Testis (tissue), 3 donors: ENCODE measurements around the gene BBC3. TPM values are rescaled to one million over a fixed set of nuclear protein-coding genes. Genes with fewer than 3 reads are reported as not detected.

Experiments used
- DNase-seq: peaks from one replicate; pipeline ENCODE4 v3.0.0-alpha.2; 2019
- H3K27ac ChIP-seq, 2 donors: fragments of 200-600 bp; sonication (generic); one replicate each; pipeline ENCODE4 v1.5.1; 2019
- H3K27me3 ChIP-seq: fragments of 200-600 bp; sonication (generic); one replicate; pipeline ENCODE4 v1.5.1; 2019
- H3K36me3 ChIP-seq: fragments of 200-600 bp; sonication (generic); one replicate; pipeline ENCODE4 v1.5.1; 2017; ENCODE audit warnings: low read depth; ENCODE audit errors: missing control alignments
- H3K4me1 ChIP-seq: fragments of 200-600 bp; sonication (generic); one replicate; pipeline ENCODE4 v1.5.1; 2019
- H3K4me3 ChIP-seq, 2 donors: fragments of 200-600 bp; sonication (generic); one replicate each; pipeline ENCODE4 v1.5.1; 2017 to 2019
- H3K9me3 ChIP-seq: fragments of 200-600 bp; sonication (generic); one replicate; pipeline ENCODE4 v1.5.1; 2017
- CTCF ChIP-seq, 3 experiments: fragments of 450-650 bp in 2 of 3; fragments of 200-600 bp in 1 of 3; sonication (generic) in 1 of 3; IDR thresholded peaks; one replicate each; pipeline ENCODE4 v1.5.1; 2016 to 2019; ENCODE audit warnings: antibody characterized with exemption in 3 of 3, mild to moderate bottlenecking in 2 of 3, moderate library complexity in 1 of 3
- POLR2A ChIP-seq: fragments of 450-650 bp; IDR thresholded peaks from one replicate; pipeline ENCODE4 v1.6.1; 2017; ENCODE audit warnings: antibody characterized with exemption, mild to moderate bottlenecking, moderate library complexity
- WGBS, 2 donors: methylation state at CpG; one replicate each; pipeline ENCODE4 v1.1.5; 2018; 5-methylcytosine and 5-hydroxymethylcytosine counted together
- intact Hi-C: fragments of 100-400 bp; cut with DNase I; formaldehyde crosslinking; loops from one replicate; pipeline ENCODE4 v1.15.1; 2023; ENCODE audit warnings: low total_unique reads
- polyA plus RNA-seq: library from polyadenylated mRNA; stranded (reverse); fragments of 350-450 nt; fragmentation: Illumina TruSeq; extraction: RNeasy Lipid Tissue Mini Kit (QIAGEN cat#74804); gene quantifications from one replicate; pipeline ENCODE4 v1.2.3, GENCODE V29; 2014; ENCODE audit warnings: low read depth, low replicate concordance; ENCODE audit not compliant: insufficient read depth
- total RNA-seq, 2 donors: library from RNA; depleted of rRNA; stranded (reverse); fragments of >200 nt; gene quantifications; one replicate each; pipeline ENCODE4 v1.2.3, GENCODE V29; 2016

The BBC3 gene
- total and polyA plus RNA-seq, 3 donors from 2014 or later = 3.3 to 10.2 (median 10.0) TPM

DNA sequence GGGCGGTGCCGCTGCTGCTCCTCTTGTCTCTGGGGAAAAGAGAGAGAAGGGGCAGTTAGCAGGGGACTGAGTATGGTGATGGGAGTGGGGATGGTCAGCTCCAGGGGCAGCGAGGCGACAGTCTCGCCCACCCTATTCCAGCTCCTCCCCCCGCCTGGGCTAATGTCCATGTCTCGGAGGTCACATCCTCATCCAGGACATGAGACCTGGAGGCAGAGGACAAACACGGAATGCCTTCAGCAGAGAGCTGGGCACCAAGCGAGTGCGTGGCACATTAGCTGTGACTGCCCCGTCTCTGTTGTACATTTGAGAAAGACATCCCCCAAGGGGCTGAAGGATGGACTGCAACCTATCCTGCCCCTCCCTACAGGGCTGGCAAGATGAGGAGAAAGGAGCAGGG lies 9.1 kb downstream of the BBC3 start:
- Histone ChIP-seq H3K27ac (no peak overlapping the region), H3K9me3 (no peaks in the 10 kb centered on the region), H3K27me3 (no peaks in the 10 kb centered on the region), H3K4me1 (peaks cover 4% of the 10 kb centered on the region), H3K36me3 (no peaks in the 10 kb centered on the region), H3K4me3 (no peak overlapping the region)
- TF ChIP-seq POLR2A = no peak
- TF ChIP-seq CTCF (IDR thresholded peaks at IDR 0.05) = no peak
- WGBS, 2 donors = 90 to 95% methylated on average over 4 to 11 of the region's 11 CpGs
- DNase-seq = no peak
- intact Hi-C loops = no loop called here

GRCh38 chr19:47221080-47221841 lies 9.7 kb downstream of the BBC3 start:
- Histone ChIP-seq H3K27ac (no peak overlapping the region), H3K36me3 (no peaks in the 10 kb centered on the region), H3K27me3 (no peaks in the 10 kb centered on the region), H3K9me3 (no peaks in the 10 kb centered on the region), H3K4me3 (no peak overlapping the region), H3K4me1 (no peaks in the 10 kb centered on the region)
- WGBS, 2 donors = 86 to 91% methylated on average over 13 to 31 of the region's 33 CpGs
- no peak for DNase-seq
- intact Hi-C loops = no loop called here
- TF ChIP-seq CTCF (IDR thresholded peaks at IDR 0.05) (no peak), POLR2A (no peak)

GRCh38 chr19:47215581-47215980 lies 15.4 kb downstream of the BBC3 start:
- H3K4me3 ChIP-seq = no peak overlapping the region
- no peak overlapping the region for H3K27ac ChIP-seq
- DNase-seq = no peak
- no peak for TF ChIP-seq CTCF (IDR thresholded peaks at IDR 0.05)
- no peak for TF ChIP-seq POLR2A
- H3K4me1 ChIP-seq = peaks cover 4% of the 10 kb centered on the region
- intact Hi-C loops = no loop called here
- H3K36me3 ChIP-seq = no peaks in the 10 kb centered on the region
- 95 to 98% methylated on average over 5 of the region's 5 CpGs for WGBS, 2 donors
- H3K9me3 ChIP-seq = no peaks in the 10 kb centered on the region
- no peaks in the 10 kb centered on the region for H3K27me3 ChIP-seq

GRCh38 chr19:47210689-47211316 lies 20.2 kb downstream of the BBC3 start:
- no peak overlapping the region for H3K4me3 ChIP-seq
- no peaks in the 10 kb centered on the region for H3K36me3 ChIP-seq
- no peaks in the 10 kb centered on the region for H3K9me3 ChIP-seq
- H3K27ac ChIP-seq = peak overlapping the region in 1 of 2 donors; percentile 46
- peaks cover 6% of the 10 kb centered on the region for H3K4me1 ChIP-seq
- 39 to 42% methylated on average over 19 of the region's 19 CpGs for WGBS, 2 donors
- intact Hi-C loops = no loop called here
- H3K27me3 ChIP-seq = no peaks in the 10 kb centered on the region
- DNase-seq = peak; percentile 92
- TF ChIP-seq POLR2A = no peak
- TF ChIP-seq CTCF (IDR thresholded peaks at IDR 0.05) = peak; percentile 66 to 91 (median 88)

DNA sequence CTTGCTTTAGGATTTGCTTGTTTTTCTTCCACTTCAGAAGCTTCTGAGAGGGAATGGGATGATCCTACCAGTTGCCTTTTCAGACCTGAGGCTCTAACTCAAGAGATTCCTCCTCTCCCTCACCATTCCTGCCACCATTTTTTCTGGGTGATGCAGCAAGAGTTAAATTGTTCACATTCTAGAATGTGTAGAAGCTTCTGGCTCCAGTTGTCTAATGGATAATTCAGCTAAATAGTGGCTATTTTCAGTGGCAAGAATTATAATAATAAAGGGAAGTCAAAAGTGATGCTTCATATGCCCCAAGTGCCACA lies 20.9 kb downstream of the BBC3 start:
- Histone ChIP-seq H3K36me3 (no peaks in the 10 kb centered on the region), H3K9me3 (no peaks in the 10 kb centered on the region), H3K27me3 (no peaks in the 10 kb centered on the region), H3K4me3 (no peak overlapping the region), H3K4me1 (peaks cover 6% of the 10 kb centered on the region), H3K27ac (no peak overlapping the region)
- intact Hi-C loops = no loop called here
- TF ChIP-seq CTCF (IDR thresholded peaks at IDR 0.05) (no peak), POLR2A (no peak)
- DNase-seq = no peak
